Activated naive CD4-positive, alpha-beta T cell treated with anti-CD3 and anti-CD28 coated beads for 36 hours (primary cell): ENCODE results near the gene CXXC1. TPM values are rescaled to one million over a fixed set of nuclear protein-coding genes. Genes with fewer than 3 reads are reported as not detected.
"Not testable (repeated sequence)": the region's sequence is repeated elsewhere in the genome, so short reads cannot be mapped to it uniquely, and the experiment has no call there.

Source experiments
- CTCF ChIA-PET: fragments of 350-600 bp; sonication (Branson Sonifier 250); formaldehyde crosslinking; loops from one replicate; lab custom pipeline; 2021; ENCODE audit warnings: antibody characterized with exemption; lab: Charles Lee
- DNase-seq: peaks from one replicate; pipeline ENCODE4 v3.0.0-alpha.2; 2020
- H3K27ac Mint-ChIP-seq: one replicate; pipeline ENCODE4 v1.8.0; 2021; ENCODE audit warnings: mild to moderate bottlenecking, mixed read lengths
- H3K27me3 Mint-ChIP-seq: one replicate; pipeline ENCODE4 v1.8.0; 2021; ENCODE audit warnings: low read depth, mixed read lengths
- H3K36me3 Mint-ChIP-seq: one replicate; pipeline ENCODE4 v1.8.0; 2021; ENCODE audit warnings: low read depth, mixed read lengths
- H3K4me1 Mint-ChIP-seq: one replicate; pipeline ENCODE4 v1.8.0; 2021; ENCODE audit warnings: low read depth, mixed read lengths
- H3K4me3 Mint-ChIP-seq: one replicate; pipeline ENCODE4 v1.8.0; 2021; ENCODE audit warnings: mild to moderate bottlenecking, moderate library complexity, mixed read lengths
- H3K9me3 Mint-ChIP-seq: one replicate; pipeline ENCODE4 v1.8.0; 2021; ENCODE audit warnings: mixed read lengths
- intact Hi-C: fragments of 100-400 bp; cut with micrococcal nuclease; formaldehyde crosslinking; loops from one replicate; pipeline ENCODE4 v1.15.1; 2023
- total RNA-seq, 2 experiments: library from RNA; stranded (reverse); gene quantifications; one replicate each; pipeline ENCODE4 v1.2.3, GENCODE V29; 2021

CXXC1 gene
- total RNA-seq, 2 experiments from 2014 or later = 71.5 to 75.3 TPM

GRCh38 chr18:50266248-50266704, 21.2 kb downstream of the CXXC1 start, which contains the start of gene CFAP53:
Gene CFAP53 (minus strand): TSS chr18:50266495. CDS start chr18:50266404, 91 bp downstream.
- intact Hi-C loops = loop anchor here (1.0 to 10.0 kb wide), 7 partner anchors 15 to 1591 kb away; partner anchors contain the start of genes CXXC1, DYM, MBD1 and RPL17
- no peaks in the 10 kb centered on the region for H3K9me3 Mint-ChIP-seq
- H3K4me3 Mint-ChIP-seq = peak within 1 kb of the TSS; percentile 76
- H3K4me1 Mint-ChIP-seq = peaks cover 16% of the 10 kb centered on the region
- CTCF ChIA-PET = interaction anchor here (1.0 to 2.8 kb wide), 2 partner anchors 15 to 91 kb away, joined by 5 to 16 read pairs; partner anchors contain the start of gene MBD1
- DNase-seq = peak; percentile 90
- no peaks in the 10 kb centered on the region for H3K27me3 Mint-ChIP-seq
- H3K36me3 Mint-ChIP-seq = peaks cover 6% of the 10 kb centered on the region
- no peak within 1 kb of the TSS for H3K27ac Mint-ChIP-seq

- no peaks in the 10 kb centered on the region for H3K36me3 Mint-ChIP-seq
- no peak overlapping the region for H3K4me3 Mint-ChIP-seq
- no peak for DNase-seq
- intact Hi-C loops = loop anchor here (10.0 kb wide), 1 partner anchor 1588 kb away; no protein-coding TSS in a partner anchor
- no peaks in the 10 kb centered on the region for H3K9me3 Mint-ChIP-seq
- CTCF ChIA-PET = interaction anchor here (1.0 kb wide), 1 partner anchor 44 kb away, joined by 4 read pairs; no protein-coding TSS in a partner anchor
- no peaks in the 10 kb centered on the region for H3K27me3 Mint-ChIP-seq
- H3K4me1 Mint-ChIP-seq = peaks cover 13% of the 10 kb centered on the region
- no peak overlapping the region for H3K27ac Mint-ChIP-seq
Observed at GRCh38 chr18:50262977-50263376, 24.5 kb downstream of the CXXC1 start.

GRCh38 chr18:50250935-50251334, 36.6 kb downstream of the CXXC1 start:
- no peaks in the 10 kb centered on the region for H3K36me3 Mint-ChIP-seq
- H3K9me3 Mint-ChIP-seq = no peaks in the 10 kb centered on the region

GRCh38 chr18:50249576-50249975, 37.9 kb downstream of the CXXC1 start:
- DNase-seq = no peak
- Mint-ChIP-seq H3K9me3 (no peaks in the 10 kb centered on the region), H3K27ac (no peak overlapping the region), H3K36me3 (no peaks in the 10 kb centered on the region), H3K4me3 (no peak overlapping the region), H3K4me1 (peaks cover 3% of the 10 kb centered on the region), H3K27me3 (no peaks in the 10 kb centered on the region)
- intact Hi-C loops = no loop called here
- CTCF ChIA-PET = no interaction called here

More at GRCh38 chr18:50250935-50251334, 36.6 kb downstream of the CXXC1 start:
- Mint-ChIP-seq H3K27ac (no peak overlapping the region), H3K27me3 (no peaks in the 10 kb centered on the region), H3K4me3 (no peak overlapping the region), H3K4me1 (peaks cover 3% of the 10 kb centered on the region)
- intact Hi-C loops = no loop called here
- DNase-seq = no peak
- CTCF ChIA-PET = interaction anchor here (1.4 kb wide), 1 partner anchor 33 kb away, joined by 5 read pairs; no protein-coding TSS in a partner anchor

- Mint-ChIP-seq H3K27me3 (no peaks in the 10 kb centered on the region), H3K4me3 (no peak overlapping the region), H3K4me1 (peaks cover 3% of the 10 kb centered on the region), H3K36me3 (peaks cover 4% of the 10 kb centered on the region), H3K27ac (no peak overlapping the region), H3K9me3 (peaks cover 3% of the 10 kb centered on the region)
- CTCF ChIA-PET = no interaction called here
- no peak for DNase-seq
- intact Hi-C loops = no loop called here
Observed at GRCh38 chr18:50247561-50247960, 39.9 kb downstream of the CXXC1 start.

- H3K4me1 Mint-ChIP-seq, DNase-seq, intact Hi-C loops, H3K4me3 Mint-ChIP-seq, H3K27me3 Mint-ChIP-seq, H3K27ac Mint-ChIP-seq: not testable (repeated sequence)
- CTCF ChIA-PET = interaction anchor here (1.2 kb wide), 1 partner anchor 24 kb away, joined by 3 read pairs; no protein-coding TSS in a partner anchor
- H3K36me3 Mint-ChIP-seq = peaks cover 10% of the 10 kb centered on the region
- peaks cover 20% of the 10 kb centered on the region for H3K9me3 Mint-ChIP-seq
Observed at GRCh38 chr18:50241768-50242167, 45.7 kb downstream of the CXXC1 start.

GRCh38 chr18:50240080-50240563, 47.4 kb downstream of the CXXC1 start:
- CTCF ChIA-PET = no interaction called here
- Mint-ChIP-seq H3K27ac (peak overlapping the region; percentile 7), H3K9me3 (peaks cover 20% of the 10 kb centered on the region), H3K27me3 (no peaks in the 10 kb centered on the region), H3K4me1 (peaks cover 7% of the 10 kb centered on the region), H3K4me3 (no peak overlapping the region), H3K36me3 (peaks cover 10% of the 10 kb centered on the region)
- DNase-seq = peak; percentile 38
- intact Hi-C loops = no loop called here

GRCh38 chr18:50232419-50232818, 55.1 kb downstream of the CXXC1 start:
- Mint-ChIP-seq H3K27ac (no peak overlapping the region), H3K36me3 (no peaks in the 10 kb centered on the region)
- intact Hi-C loops = no loop called here

More at GRCh38 chr18:50232419-50232818, 55.1 kb downstream of the CXXC1 start:
- CTCF ChIA-PET = interaction anchor here (0.7 kb wide), 1 partner anchor 53 kb away, joined by 4 read pairs; no protein-coding TSS in a partner anchor
- Mint-ChIP-seq H3K9me3 (no peaks in the 10 kb centered on the region), H3K27me3 (peaks cover 5% of the 10 kb centered on the region), H3K4me3 (no peak overlapping the region), H3K4me1 (peaks cover 5% of the 10 kb centered on the region)
- no peak for DNase-seq

Other genes starting within 250 kb of the CXXC1 start
- under 1 TPM; 0.02 to 0.12 TPM for gene MYO5B, start 92.5 kb downstream of the CXXC1 start, total RNA-seq
- gene CFAP53, start 21.2 kb downstream of the CXXC1 start, total RNA-seq = under 1 TPM; 0.40 to 0.43 TPM
- gene MBD1, start 6.2 kb downstream of the CXXC1 start, total RNA-seq = 10 to 100 TPM; 66.4 to 69.0 TPM
- gene SKA1, start 87.4 kb upstream of the CXXC1 start, total RNA-seq = 10 to 100 TPM; 36.1 to 36.3 TPM